ENCODE measurements around the gene DPEP3. TPM values are rescaled to one million over a fixed set of nuclear protein-coding genes. Genes with fewer than 3 reads are reported as not detected.
A peak's percentile ranks its signal among the peaks of the same experiment; 100 is the strongest.
"Not testable (repeated sequence)": the region's sequence is repeated elsewhere in the genome, so short reads cannot be mapped to it uniquely, and the experiment has no call there.

The DPEP3 gene
- total RNA-seq, 1 donor from 2014 or later = not detected

- peak in 1 of 2 donors; percentile 73 for DNase-seq (ENCODE audit: low read depth in 2 of 2)
Observed at GRCh38 chr16:67993207-67994039, 13.1 kb upstream of the DPEP3 start.

- DNase-seq (ENCODE audit: low read depth in 2 of 2) = no peak
Observed at GRCh38 chr16:67992661-67993206, 12.4 kb upstream of the DPEP3 start.

- DNase-seq (ENCODE audit: low read depth in 2 of 2) = no peak
Observed at GRCh38 chr16:67990018-67990386, 9.7 kb upstream of the DPEP3 start.

GRCh38 chr16:67989322-67990017 lies 9.2 kb upstream of the DPEP3 start:
- DNase-seq (ENCODE audit: low read depth in 2 of 2) = no peak

- DNase-seq (ENCODE audit: low read depth in 2 of 2) = no peak
Observed at GRCh38 chr16:67988675-67989074, 8.4 kb upstream of the DPEP3 start.

GRCh38 chr16:67987460-67988160 lies 7.3 kb upstream of the DPEP3 start:
- DNase-seq (ENCODE audit: low read depth in 2 of 2) = peak in 1 of 2 donors; percentile 52

GRCh38 chr16:67986949-67987348 lies 6.7 kb upstream of the DPEP3 start:
- DNase-seq (ENCODE audit: low read depth in 2 of 2) = no peak

GRCh38 chr16:67982011-67982696 lies 1.9 kb upstream of the DPEP3 start:
- DNase-seq (ENCODE audit: low read depth in 2 of 2) = no peak

- no peak for DNase-seq (ENCODE audit: low read depth in 2 of 2)
Observed at GRCh38 chr16:67977469-67978227, 2.7 kb downstream of the DPEP3 start.

GRCh38 chr16:67977005-67977404 lies 3.3 kb downstream of the DPEP3 start:
- no peak for DNase-seq (ENCODE audit: low read depth in 2 of 2)

- no peak for DNase-seq (ENCODE audit: low read depth in 2 of 2)
Observed at GRCh38 chr16:67976205-67976604, 4.1 kb downstream of the DPEP3 start.

- DNase-seq (ENCODE audit: low read depth in 2 of 2) = no peak
Observed at GRCh38 chr16:67975321-67976105, 4.8 kb downstream of the DPEP3 start.

GRCh38 chr16:67972285-67972684 lies 8.0 kb downstream of the DPEP3 start:
- not testable (repeated sequence) for DNase-seq (ENCODE audit: low read depth in 2 of 2)

GRCh38 chr16:67971111-67971510 lies 9.2 kb downstream of the DPEP3 start:
- no peak for DNase-seq (ENCODE audit: low read depth in 2 of 2)

- DNase-seq (ENCODE audit: low read depth in 2 of 2) = no peak
Observed at GRCh38 chr16:67969254-67970039, 10.9 kb downstream of the DPEP3 start.

GRCh38 chr16:67968400-67969253 lies 11.7 kb downstream of the DPEP3 start, which contains the start of gene SLC12A4:
SLC12A4 (minus strand) TSS chr16:67968637; CDS start chr16:67968553, 84 bp downstream.
- DNase-seq (ENCODE audit: low read depth in 2 of 2) = peak; percentile 51 to 84

GRCh38 chr16:67967958-67968399 lies 12.3 kb downstream of the DPEP3 start:
- DNase-seq (ENCODE audit: low read depth in 2 of 2) = peak in 1 of 2 donors; percentile 56
